HCT116 (cell line): ENCODE data around the gene FLNA. TPM values are rescaled to one million over a fixed set of nuclear protein-coding genes. Genes with fewer than 3 reads are reported as not detected.
"Not testable (repeated sequence)": the region's sequence is repeated elsewhere in the genome, so short reads cannot be mapped to it uniquely, and the experiment has no call there.

Experiments
- ATAC-seq: fragments of 200-7000 bp; cut with Tn5 transposase; 2 replicates; pipeline ENCODE4 v1.9.1; 2020; ENCODE audit warnings: mild to moderate bottlenecking, moderate library complexity
- BruUV-seq: library from RNA; stranded (reverse); fragments of 400-500 nt; replicated peaks from 2 replicates; lab custom pipeline; 2021; lab: Mats Ljungman, UMichigan
- CTCF ChIA-PET: fragments of 300-600 bp; sonication (Branson Sonifier 250); formaldehyde crosslinking; loops from one replicate; lab custom pipeline; 2021; ENCODE audit warnings: antibody characterized with exemption; lab: Charles Lee
- POLR2A ChIA-PET: fragments of 300-600, 350-600 bp; sonication (Branson Sonifier 250); formaldehyde crosslinking; loops from one replicate; lab custom pipeline; 2021; ENCODE audit warnings: antibody characterized with exemption; lab: Charles Lee
- RAD21 ChIA-PET, 2 experiments: fragments of 300-600 bp; sonication (Branson Sonifier 250); formaldehyde crosslinking; loops; one replicate each; lab custom pipeline; 2023; ENCODE audit warnings: low total read pairs in 2 of 2; ENCODE audit not compliant: uncharacterized antibody in 2 of 2, unreplicated experiment in 2 of 2, low non-redundant PET in 1 of 2; lab: Charles Lee
- DNase-seq: peaks from one replicate; pipeline ENCODE4 v3.0.0-alpha.2; 2010; ENCODE audit warnings: low read depth, low spot score
- H2AFZ ChIP-seq: fragments of 200-600 bp; shearing (Covaris generic), sonication (generic); 2 replicates; pipeline ENCODE4 v1.6.1; 2017; ENCODE audit warnings: low read depth, mixed run types, mixed read lengths, antibody characterized with exemption, low read length; ENCODE audit not compliant: poor library complexity, severe bottlenecking
- H3K27ac ChIP-seq: 2 replicates; pipeline ENCODE4 v1.5.1; 2012; ENCODE audit warnings: low read depth, low read length
- H3K27me3 ChIP-seq: fragments of 200-600 bp; sonication (generic); 2 replicates; pipeline ENCODE4 v1.6.1; 2016; ENCODE audit warnings: mixed run types, low read length, mixed read lengths; ENCODE audit not compliant: insufficient read depth
- H3K36me3 ChIP-seq, 2 experiments: fragments of 200-500 bp in 1 of 2; fragments of 200-600 bp in 1 of 2; sonication (Bioruptor generic) in 1 of 2; sonication (generic) in 1 of 2; 2 replicates each; pipeline versions ENCODE4 v1.5.1 to v1.6.1; 2014 to 2016; ENCODE audit warnings: low read length in 2 of 2, inconsistent platforms in 1 of 2, mixed read lengths in 1 of 2, mixed run types in 1 of 2; ENCODE audit not compliant: insufficient read depth in 2 of 2, control insufficient read depth in 1 of 2
- H3K4me1 ChIP-seq, 2 experiments: fragments of 200-600 bp in 1 of 2; sonication (generic) in 1 of 2; 2 replicates each; pipeline versions ENCODE4 v1.5.1 to v1.6.1; 2012 to 2017; ENCODE audit warnings: low read length in 2 of 2, inconsistent platforms in 1 of 2, mild to moderate bottlenecking in 1 of 2, mixed read lengths in 1 of 2, mixed run types in 1 of 2, moderate library complexity in 1 of 2; ENCODE audit not compliant: insufficient read depth in 2 of 2, control insufficient read depth in 1 of 2
- H3K4me2 ChIP-seq: fragments of 200-600 bp; sonication (generic); 2 replicates; pipeline ENCODE4 v1.6.1; 2017; ENCODE audit warnings: mixed run types, low read length, mixed read lengths
- H3K4me3 ChIP-seq, 2 experiments: fragments of 200-600 bp in 1 of 2; sonication (generic) in 1 of 2; replicated peaks in 1 of 2; 2 replicates each; pipeline ENCODE4 v1.5.1; 2011 to 2016; ENCODE audit warnings: low read length in 2 of 2, control low read depth in 1 of 2, low read depth in 1 of 2, mild to moderate bottlenecking in 1 of 2, mixed read lengths in 1 of 2, mixed run types in 1 of 2
- H3K79me2 ChIP-seq: fragments of 200-600 bp; sonication (generic); 2 replicates; pipeline ENCODE4 v1.6.1; 2017; ENCODE audit warnings: mild to moderate bottlenecking, mixed run types, low read length, moderate library complexity, mixed read lengths; ENCODE audit not compliant: insufficient read depth
- H3K9ac ChIP-seq: fragments of 200-600 bp; sonication (generic); 2 replicates; pipeline ENCODE4 v1.6.1; 2016; ENCODE audit warnings: low read length, mixed read lengths
- H3K9me2 ChIP-seq: fragments of 200-600 bp; sonication (generic), shearing (Covaris generic); 2 replicates; pipeline ENCODE4 v1.6.1; 2017; ENCODE audit warnings: mixed run types, mild to moderate bottlenecking, moderate library complexity; ENCODE audit not compliant: insufficient read depth
- H3K9me3 ChIP-seq, 2 experiments: fragments of 200-500 bp in 1 of 2; fragments of 200-600 bp in 1 of 2; sonication (Bioruptor generic) in 1 of 2; sonication (generic) in 1 of 2; 2 replicates each; pipeline ENCODE4 v1.6.1; 2014 to 2017; ENCODE audit warnings: low read length in 2 of 2, mixed read lengths in 2 of 2, inconsistent platforms in 1 of 2, low read depth in 1 of 2, mild to moderate bottlenecking in 1 of 2, mixed run types in 1 of 2, moderate library complexity in 1 of 2; ENCODE audit not compliant: control insufficient read depth in 1 of 2, insufficient read depth in 1 of 2
- H4K20me1 ChIP-seq: fragments of 200-600 bp; sonication (generic), shearing (Covaris generic); 2 replicates; pipeline ENCODE4 v1.6.1; 2017; ENCODE audit warnings: mixed run types, mild to moderate bottlenecking, moderate library complexity; ENCODE audit not compliant: insufficient read depth
- intact Hi-C: fragments of 100-400 bp; cut with micrococcal nuclease; formaldehyde crosslinking; loops from 2 replicates; pipeline ENCODE4 v1.10.0; 2022
- total RNA-seq: library from RNA; stranded (reverse); gene quantifications from one replicate; pipeline ENCODE4 v1.2.1, GENCODE V29; 2021; ENCODE audit not compliant: unreplicated experiment

Gene FLNA
- total RNA-seq, 1 experiment from 2014 or later, result 546 TPM

DNA sequence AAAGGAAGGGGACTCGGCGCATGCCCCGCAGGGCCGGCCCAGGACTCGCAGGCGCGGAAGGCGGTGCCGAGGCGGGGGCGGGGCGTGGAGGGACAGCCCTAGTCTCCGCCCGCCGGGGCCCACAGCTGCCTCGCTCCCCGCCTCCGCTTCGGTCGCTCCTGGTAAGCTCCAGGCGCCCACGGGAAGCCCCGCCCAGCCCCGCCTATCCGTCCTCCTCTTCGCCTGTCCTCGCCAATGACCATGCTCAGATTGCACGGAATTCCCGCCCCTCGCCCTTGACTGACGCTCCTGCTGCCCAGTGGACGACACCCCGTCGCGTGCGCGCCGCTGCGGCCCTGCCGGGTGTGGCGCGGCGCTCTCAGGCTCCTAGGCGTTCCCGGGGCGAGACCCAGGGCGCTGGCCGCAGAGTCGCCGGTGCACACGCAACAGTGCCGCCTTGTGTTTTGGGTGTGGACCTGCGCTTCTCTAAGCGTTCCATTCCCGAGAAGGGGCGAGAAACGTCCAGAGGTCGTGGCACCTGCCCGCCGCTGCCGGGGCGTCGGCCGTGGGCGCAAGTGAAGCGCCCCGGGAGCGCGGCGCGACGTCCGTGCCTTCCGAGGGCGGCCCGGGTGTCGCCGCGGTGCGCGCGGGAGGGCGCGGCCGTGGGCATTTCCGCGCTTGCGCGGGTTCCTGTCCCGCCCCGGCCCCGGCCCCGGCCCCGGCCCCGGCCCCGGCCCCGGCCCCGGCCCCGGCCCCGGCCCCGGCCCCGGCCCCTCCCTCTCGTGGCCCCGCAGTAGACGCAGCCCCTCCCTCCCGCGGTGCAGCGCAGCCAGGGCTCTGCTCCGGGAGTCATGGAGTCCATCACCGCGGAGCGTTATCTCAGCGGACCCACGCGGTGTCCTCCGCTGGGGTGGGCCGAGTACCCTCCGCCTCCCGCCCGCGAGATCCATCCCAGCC, 15.6 kb upstream of the FLNA start:
- not testable (repeated sequence) for BruUV-seq, H3K4me3 ChIP-seq
- peak; percentile 83 for ATAC-seq

DNA sequence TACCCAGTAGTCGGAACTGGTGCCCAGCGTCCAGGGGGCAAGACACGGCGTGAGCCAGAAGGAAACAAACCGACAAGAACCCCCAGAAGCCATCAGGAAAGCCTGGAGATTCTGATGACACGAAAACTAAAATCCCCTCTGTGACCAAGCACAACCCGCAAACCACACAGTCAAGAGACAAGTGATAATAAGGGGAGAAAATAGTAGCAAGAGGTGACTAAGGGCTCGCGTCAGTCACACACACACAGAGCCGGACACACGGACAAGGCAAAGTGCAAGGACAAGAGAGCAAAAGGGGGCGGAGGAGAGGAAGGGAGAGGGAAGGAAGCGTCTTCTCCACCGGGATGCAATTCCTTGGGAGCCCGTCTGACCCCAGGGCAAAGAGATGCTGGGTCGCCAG, 14.2 kb upstream of the FLNA start:
- H3K9ac ChIP-seq, H3K4me3 ChIP-seq, H3K4me1 ChIP-seq, intact Hi-C loops, H3K27me3 ChIP-seq, H3K4me2 ChIP-seq, CTCF ChIA-PET, RAD21 ChIA-PET, DNase-seq, H4K20me1 ChIP-seq, H3K9me2 ChIP-seq, BruUV-seq, H3K79me2 ChIP-seq, H3K9me3 ChIP-seq, H3K27ac ChIP-seq, H3K36me3 ChIP-seq, ATAC-seq, POLR2A ChIA-PET, H2AFZ ChIP-seq: not testable (repeated sequence)

More for the DNA sequence above, 15.6 kb upstream of the FLNA start:
- H3K79me2 ChIP-seq, RAD21 ChIA-PET, H3K27me3 ChIP-seq, H4K20me1 ChIP-seq, CTCF ChIA-PET, H3K4me2 ChIP-seq, DNase-seq, H3K27ac ChIP-seq, H3K9ac ChIP-seq, POLR2A ChIA-PET, H3K4me1 ChIP-seq, H3K9me2 ChIP-seq, H3K36me3 ChIP-seq, H3K9me3 ChIP-seq, H2AFZ ChIP-seq: not testable (repeated sequence)
- intact Hi-C loops, result loop anchor here (10.0 kb wide), 1 partner anchor 415 kb away; the partner anchor contains the start of genes HCFC1 and TMEM187

GRCh38 chrX:154388094-154388493, 13.7 kb upstream of the FLNA start:
- H3K4me2 ChIP-seq, H3K36me3 ChIP-seq, H4K20me1 ChIP-seq, H3K27ac ChIP-seq, H2AFZ ChIP-seq, H3K79me2 ChIP-seq, H3K9ac ChIP-seq, POLR2A ChIA-PET, BruUV-seq, DNase-seq, H3K9me2 ChIP-seq, RAD21 ChIA-PET, H3K27me3 ChIP-seq, intact Hi-C loops, H3K4me3 ChIP-seq, H3K9me3 ChIP-seq, CTCF ChIA-PET, H3K4me1 ChIP-seq: not testable (repeated sequence)
- ATAC-seq, result peak; percentile 44
